OCI-LY3 (cell line): ENCODE measurements around the gene C1orf21.

Source experiments
- H2AFZ ChIP-seq: fragments of 200-600, 300-600 bp; shearing (Covaris generic); 2 replicates; pipeline ENCODE4 v1.6.0; 2014; ENCODE audit warnings: antibody characterized with exemption, low read depth, low read length
- H3K27ac ChIP-seq: fragments of 200-600, 300-600 bp; sonication (generic); 2 replicates; pipeline ENCODE4 v1.5.1; 2014; ENCODE audit warnings: mild to moderate bottlenecking, low read length, moderate library complexity, mixed read lengths
- H3K27me3 ChIP-seq: fragments of 200-600, 300-600 bp; sonication (generic); 2 replicates; pipeline ENCODE4 v1.6.1; 2014; ENCODE audit warnings: low read depth, low read length, mixed read lengths
- H3K36me3 ChIP-seq: fragments of 200-600, 300-600 bp; sonication (generic); replicated peaks from 2 replicates; pipeline ENCODE3; 2014; ENCODE audit warnings: low read depth, low read length, mixed read lengths
- H3K4me1 ChIP-seq: fragments of 300-600, 200-600 bp; sonication (generic); 2 replicates; pipeline ENCODE4 v1.6.1; 2014; ENCODE audit warnings: low read length, mixed read lengths
- H3K4me2 ChIP-seq: fragments of 200-600, 300-600 bp; sonication (generic); 2 replicates; pipeline ENCODE4 v1.6.1; 2014; ENCODE audit warnings: low read length, mixed read lengths
- H3K4me3 ChIP-seq: fragments of 300-600, 200-600 bp; sonication (generic); 2 replicates; pipeline ENCODE4 v1.5.1; 2014; ENCODE audit warnings: antibody characterized with exemption, mild to moderate bottlenecking, low read length, moderate library complexity
- H3K79me2 ChIP-seq: fragments of 300-600, 200-600 bp; shearing (Covaris generic); 2 replicates; pipeline ENCODE4 v1.6.1; 2014; ENCODE audit warnings: mild to moderate bottlenecking, low read length, mixed read lengths
- H3K9ac ChIP-seq: fragments of 300-600, 200-600 bp; shearing (Covaris generic); 2 replicates; pipeline ENCODE4 v1.6.0; 2014; ENCODE audit warnings: mild to moderate bottlenecking, low read length, moderate library complexity
- H3K9me3 ChIP-seq: fragments of 200-600, 300-600 bp; shearing (Covaris generic); 2 replicates; pipeline ENCODE4 v1.6.1; 2014; ENCODE audit warnings: low read length, mixed read lengths; ENCODE audit not compliant: insufficient read depth
- H4K20me1 ChIP-seq: fragments of 200-600, 300-600 bp; sonication (generic); 2 replicates; pipeline ENCODE4 v1.6.1; 2016; ENCODE audit warnings: low read length, mixed read lengths; ENCODE audit not compliant: insufficient read depth
- EZH2phosphoT487 ChIP-seq: fragments of 200-600 bp; shearing (Covaris generic); IDR thresholded peaks from 2 replicates; pipeline ENCODE4 v1.6.1; 2018; ENCODE audit warnings: antibody characterized with exemption, mixed run types, low read depth
- TF ChIP-seq, protein P1 (sequence below): fragments of 200-600, 300-600 bp; sonication (generic); IDR thresholded peaks from 2 replicates; pipeline ENCODE4 v1.5.1; 2014; ENCODE audit warnings: antibody characterized with exemption, low read length, low read depth

C1orf21 gene

DNA sequence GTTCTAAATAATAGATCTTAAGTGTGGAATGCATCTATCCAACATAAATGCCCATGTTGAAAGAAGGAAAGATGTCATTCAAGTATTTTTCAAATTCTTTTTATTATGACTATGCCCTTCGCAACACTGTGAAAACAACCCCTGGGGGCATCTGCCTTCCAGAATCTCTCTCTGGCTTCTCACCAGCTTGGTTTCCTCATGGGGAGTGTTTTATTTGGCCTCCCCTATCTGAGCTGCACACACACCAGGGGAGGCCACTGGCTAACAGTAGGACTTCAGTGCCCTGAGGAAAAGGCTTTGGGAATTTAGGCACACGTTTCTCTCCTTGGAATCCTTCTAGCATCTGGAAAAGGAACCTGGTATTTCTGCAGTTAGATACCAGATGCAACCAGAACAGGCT is 237.2 kb downstream of the C1orf21 start:
- no peak overlapping the region for H3K9ac ChIP-seq
- no peak overlapping the region for H3K4me3 ChIP-seq
- H3K4me2 ChIP-seq: 0 out of 2 replicates have a peak overlapping the region, but pooled peaks have one; percentile 3
- TF ChIP-seq EZH2phosphoT487: no peak
- TF ChIP-seq, protein P1, sequence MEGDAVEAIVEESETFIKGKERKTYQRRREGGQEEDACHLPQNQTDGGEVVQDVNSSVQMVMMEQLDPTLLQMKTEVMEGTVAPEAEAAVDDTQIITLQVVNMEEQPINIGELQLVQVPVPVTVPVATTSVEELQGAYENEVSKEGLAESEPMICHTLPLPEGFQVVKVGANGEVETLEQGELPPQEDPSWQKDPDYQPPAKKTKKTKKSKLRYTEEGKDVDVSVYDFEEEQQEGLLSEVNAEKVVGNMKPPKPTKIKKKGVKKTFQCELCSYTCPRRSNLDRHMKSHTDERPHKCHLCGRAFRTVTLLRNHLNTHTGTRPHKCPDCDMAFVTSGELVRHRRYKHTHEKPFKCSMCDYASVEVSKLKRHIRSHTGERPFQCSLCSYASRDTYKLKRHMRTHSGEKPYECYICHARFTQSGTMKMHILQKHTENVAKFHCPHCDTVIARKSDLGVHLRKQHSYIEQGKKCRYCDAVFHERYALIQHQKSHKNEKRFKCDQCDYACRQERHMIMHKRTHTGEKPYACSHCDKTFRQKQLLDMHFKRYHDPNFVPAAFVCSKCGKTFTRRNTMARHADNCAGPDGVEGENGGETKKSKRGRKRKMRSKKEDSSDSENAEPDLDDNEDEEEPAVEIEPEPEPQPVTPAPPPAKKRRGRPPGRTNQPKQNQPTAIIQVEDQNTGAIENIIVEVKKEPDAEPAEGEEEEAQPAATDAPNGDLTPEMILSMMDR: no peak
- peaks cover 3% of the 10 kb centered on the region for H3K36me3 ChIP-seq
- H4K20me1 ChIP-seq: no peaks in the 10 kb centered on the region
- no peaks in the 10 kb centered on the region for H3K27me3 ChIP-seq
- H3K9me3 ChIP-seq: no peaks in the 10 kb centered on the region
- H3K79me2 ChIP-seq: no peaks in the 10 kb centered on the region
- no peak overlapping the region for H3K27ac ChIP-seq
- no peak overlapping the region for H2AFZ ChIP-seq
- peaks cover 20% of the 10 kb centered on the region for H3K4me1 ChIP-seq

DNA sequence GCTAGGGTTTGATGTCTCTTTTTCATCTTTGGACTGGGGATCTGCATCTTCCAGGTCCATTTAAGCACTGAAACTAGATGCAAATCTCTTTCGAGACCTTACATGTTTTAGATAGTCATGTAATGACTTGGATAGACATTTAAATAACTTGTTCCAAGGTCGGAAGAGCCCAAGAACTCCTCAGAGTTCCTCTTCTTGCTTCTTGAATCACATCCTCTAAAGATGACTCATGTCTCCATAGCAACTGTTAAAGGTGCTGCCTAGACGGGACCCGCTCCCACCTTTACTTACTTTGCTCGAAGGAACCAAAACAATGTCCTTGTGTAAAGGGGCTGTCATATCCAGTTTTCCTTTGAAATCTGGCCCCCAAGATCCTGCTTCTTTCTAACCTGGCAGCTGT is 237.8 kb downstream of the C1orf21 start:
- Histone ChIP-seq H3K36me3 (peaks cover 3% of the 10 kb centered on the region), H3K4me3 (no peak overlapping the region), H3K9me3 (no peaks in the 10 kb centered on the region), H3K4me2 (0 out of 2 replicates have a peak overlapping the region, but pooled peaks have one; percentile 3), H3K27me3 (no peaks in the 10 kb centered on the region), H3K9ac (no peak overlapping the region), H4K20me1 (no peaks in the 10 kb centered on the region), H3K79me2 (no peaks in the 10 kb centered on the region), H2AFZ (no peak overlapping the region), H3K4me1 (peaks cover 20% of the 10 kb centered on the region), H3K27ac (no peak overlapping the region)
- TF ChIP-seq, protein P1: no peak
- TF ChIP-seq EZH2phosphoT487: no peak

- Histone ChIP-seq H3K27ac (no peak overlapping the region), H3K4me3 (no peak overlapping the region), H2AFZ (no peak overlapping the region), H3K4me2 (no peak overlapping the region), H3K9ac (no peak overlapping the region), H3K27me3 (no peaks in the 10 kb centered on the region), H3K4me1 (peaks cover 16% of the 10 kb centered on the region), H3K9me3 (no peaks in the 10 kb centered on the region), H3K79me2 (no peaks in the 10 kb centered on the region), H4K20me1 (no peaks in the 10 kb centered on the region), H3K36me3 (no peaks in the 10 kb centered on the region)
- TF ChIP-seq EZH2phosphoT487: no peak
- TF ChIP-seq, protein P1: no peak
Observed at GRCh38 chr1:184625271-184625670, 238.4 kb downstream of the C1orf21 start.

DNA sequence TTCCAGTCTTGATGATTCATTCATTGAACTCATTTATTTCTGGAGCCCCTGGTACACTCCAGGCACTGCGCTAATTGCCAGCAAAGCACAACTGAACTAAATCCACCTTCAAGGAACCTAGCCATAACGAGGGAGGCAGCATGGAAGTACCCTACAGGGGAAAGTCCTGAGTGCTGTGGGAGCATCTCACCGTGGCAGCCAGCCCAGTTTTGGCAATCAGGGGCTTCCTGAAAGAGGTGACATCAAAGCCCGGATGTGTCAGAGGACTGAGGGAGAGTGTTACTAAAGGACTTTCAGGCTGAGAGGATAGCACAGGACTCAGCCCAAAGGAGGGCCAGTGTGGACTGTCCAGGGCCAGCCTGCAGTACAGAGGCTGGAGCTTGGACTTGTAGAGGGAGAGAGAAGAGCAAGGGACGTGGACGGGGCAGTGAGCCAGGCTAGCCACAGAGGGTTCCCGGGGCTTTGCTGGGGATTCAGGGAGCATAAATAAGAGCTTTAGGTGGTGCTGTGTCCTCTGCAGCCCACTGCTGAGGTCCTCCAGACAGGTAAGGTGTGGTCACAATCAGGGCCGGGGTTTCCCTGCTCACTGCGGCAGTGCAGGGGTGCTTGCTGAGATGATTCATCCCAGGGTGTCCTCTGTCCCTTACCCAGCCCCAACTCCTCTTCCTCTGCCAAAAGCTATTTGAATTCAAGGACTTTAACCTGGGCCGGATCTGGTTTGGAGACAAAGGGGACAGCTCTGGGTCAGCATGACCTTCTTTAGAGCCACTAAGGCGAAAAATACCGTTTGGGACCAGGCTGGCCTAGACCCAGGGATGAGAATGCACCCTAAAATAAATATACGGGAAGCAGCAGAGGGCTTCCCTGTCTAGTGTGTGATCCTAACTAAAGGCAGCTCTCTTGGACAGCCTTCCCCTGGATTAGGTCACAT is 239.5 kb downstream of the C1orf21 start:
- H2AFZ ChIP-seq: no peak overlapping the region
- H3K9ac ChIP-seq: no peak overlapping the region
- peaks cover 12% of the 10 kb centered on the region for H3K4me1 ChIP-seq
- H3K27ac ChIP-seq: no peak overlapping the region
- no peak overlapping the region for H3K4me2 ChIP-seq
- H3K27me3 ChIP-seq: no peaks in the 10 kb centered on the region
- no peaks in the 10 kb centered on the region for H3K9me3 ChIP-seq
- H3K79me2 ChIP-seq: no peaks in the 10 kb centered on the region
- no peaks in the 10 kb centered on the region for H4K20me1 ChIP-seq
- TF ChIP-seq, protein P1: no peak
- TF ChIP-seq EZH2phosphoT487: no peak
- no peaks in the 10 kb centered on the region for H3K36me3 ChIP-seq
- H3K4me3 ChIP-seq: no peak overlapping the region
